Liver (tissue), 9 donors: ENCODE measurements around the gene OTUD1. TPM values are rescaled to one million over a fixed set of nuclear protein-coding genes. Genes with fewer than 3 reads are reported as not detected.

ENCODE experiments used
- DNase-seq: peaks from one replicate; pipeline ENCODE4 v3.0.0-alpha.2; 2017; ENCODE audit warnings: low spot score
- H3K27ac ChIP-seq, 2 donors: one replicate each; pipeline ENCODE4 v1.7.0; 2013; ENCODE audit warnings: inconsistent platforms in 2 of 2, low read length in 2 of 2, control low read depth in 1 of 2, low read depth in 1 of 2, mild to moderate bottlenecking in 1 of 2
- H3K27me3 ChIP-seq, 4 donors: one replicate each; pipeline versions ENCODE4 v1.6.1 to v1.7.0; 2013; ENCODE audit warnings: low read length in 3 of 4, inconsistent platforms in 1 of 4, mild to moderate bottlenecking in 1 of 4, moderate library complexity in 1 of 4; ENCODE audit not compliant: control insufficient read depth in 4 of 4, insufficient read depth in 4 of 4
- H3K36me3 ChIP-seq, 4 donors: one replicate each; pipeline versions ENCODE4 v1.6.1 to v1.7.0; 2013; ENCODE audit warnings: low read length in 3 of 4, mild to moderate bottlenecking in 3 of 4, low read depth in 1 of 4, moderate library complexity in 1 of 4; ENCODE audit not compliant: control insufficient read depth in 4 of 4, insufficient read depth in 3 of 4
- H3K4me1 ChIP-seq, 4 donors: one replicate each; pipeline versions ENCODE4 v1.6.1 to v1.7.0; 2013; ENCODE audit warnings: low read length in 3 of 4, mild to moderate bottlenecking in 3 of 4, moderate library complexity in 1 of 4; ENCODE audit not compliant: control insufficient read depth in 4 of 4, insufficient read depth in 4 of 4
- H3K4me3 ChIP-seq, 3 donors: one replicate each; pipeline versions ENCODE4 v1.6.1 to v1.7.0; 2013; ENCODE audit warnings: low read length in 3 of 3, control low read depth in 1 of 3, low read depth in 1 of 3, mild to moderate bottlenecking in 1 of 3
- H3K9ac ChIP-seq, 2 donors: one replicate each; pipeline ENCODE4 v1.7.0; 2013; ENCODE audit warnings: low read length in 2 of 2, mild to moderate bottlenecking in 2 of 2, moderate library complexity in 2 of 2, control low read depth in 1 of 2, low read depth in 1 of 2
- H3K9me3 ChIP-seq, 4 donors: one replicate each; pipeline versions ENCODE4 v1.6.1 to v1.7.0; 2013; ENCODE audit warnings: low read length in 3 of 4; ENCODE audit not compliant: control insufficient read depth in 4 of 4
- EGR1 ChIP-seq, 2 donors: IDR thresholded peaks; 2 replicates each; pipeline ENCODE4 v1.6.1; 2016 to 2018; ENCODE audit warnings: antibody characterized with exemption in 2 of 2, low read depth in 2 of 2
- FOXA1 ChIP-seq: IDR thresholded peaks from 2 replicates; pipeline ENCODE4 v1.6.1; 2016; ENCODE audit warnings: antibody characterized with exemption
- FOXA2 ChIP-seq: IDR thresholded peaks from 2 replicates; pipeline ENCODE4 v1.6.1; 2016; ENCODE audit warnings: antibody characterized with exemption
- HNF4A ChIP-seq, 2 donors: conservative IDR thresholded peaks; 2 replicates each; pipeline ENCODE4 v1.6.1; 2016; ENCODE audit warnings: antibody characterized with exemption in 2 of 2, mild to moderate bottlenecking in 2 of 2
- HNF4G ChIP-seq: IDR thresholded peaks from 2 replicates; pipeline ENCODE4 v1.6.1; 2016; ENCODE audit warnings: antibody characterized with exemption
- JUND ChIP-seq, 2 donors: IDR thresholded peaks; 2 replicates each; pipeline ENCODE4 v1.6.1; 2016; ENCODE audit warnings: antibody characterized with exemption in 2 of 2
- NR2F2 ChIP-seq: IDR thresholded peaks from 2 replicates; pipeline ENCODE4 v1.6.1; 2016; ENCODE audit warnings: antibody characterized with exemption
- RAD21 ChIP-seq, 2 donors: IDR thresholded peaks; 2 replicates each; pipeline ENCODE4 v1.6.1; 2016; ENCODE audit warnings: antibody characterized with exemption in 2 of 2, mild to moderate bottlenecking in 2 of 2
- SP1 ChIP-seq: IDR thresholded peaks from 2 replicates; pipeline ENCODE4 v1.6.1; 2018; ENCODE audit warnings: antibody characterized with exemption, mild to moderate bottlenecking
- TAF1 ChIP-seq: conservative IDR thresholded peaks from 2 replicates; pipeline ENCODE4 v1.6.1; 2016; ENCODE audit warnings: antibody characterized with exemption, mild to moderate bottlenecking
- YY1 ChIP-seq: IDR thresholded peaks from 2 replicates; pipeline ENCODE4 v1.6.1; 2016; ENCODE audit warnings: antibody characterized with exemption, mild to moderate bottlenecking
- WGBS: extraction: QIAGEN DNeasy Blood & Tissue Kit; methylation state at CpG from one replicate; pipeline ENCODE4 v1.1.7; 2013; 5-methylcytosine and 5-hydroxymethylcytosine counted together
- polyA plus RNA-seq, 2 donors: library from polyadenylated mRNA; stranded (reverse) in 1 of 2; unstranded in 1 of 2; fragments of 200-250 nt in 1 of 2; fragments of >200 nt in 1 of 2; fragmentation: Nextera tagmentation in 1 of 2; extraction: Ambion mirVana in 1 of 2; gene quantifications; one replicate each; pipeline versions ENCODE4 v1.2.1 to v1.2.3, GENCODE V29; 2013 to 2015
- total RNA-seq, 2 donors: library from RNA; depleted of rRNA; stranded (reverse); fragments of >200 nt; gene quantifications; one replicate each; pipeline ENCODE4 v1.2.3, GENCODE V29; 2014
- TF ChIP-seq, protein P1 (sequence below): IDR thresholded peaks from 2 replicates; pipeline ENCODE4 v1.6.1; 2016; ENCODE audit warnings: antibody characterized with exemption
- TF ChIP-seq, protein P2 (sequence below): IDR thresholded peaks from 2 replicates; pipeline ENCODE4 v1.6.1; 2016; ENCODE audit warnings: antibody characterized with exemption, mild to moderate bottlenecking
- TF ChIP-seq, protein P3 (sequence below): fragments of 150-350 bp; IDR thresholded peaks from 2 replicates; pipeline ENCODE4 v1.5.1; 2017; ENCODE audit warnings: improper control_type of control experiment, low read depth, low read length; ENCODE audit not compliant: missing input control
- TF ChIP-seq, protein P4 (sequence below): IDR thresholded peaks from 2 replicates; pipeline ENCODE4 v1.6.1; 2016; ENCODE audit warnings: antibody characterized with exemption
- TF ChIP-seq, protein P5 (sequence below): IDR thresholded peaks from 2 replicates; pipeline ENCODE4 v1.6.1; 2016; ENCODE audit warnings: antibody characterized with exemption
- donor health status: healthy.
- donor health status: healthy.
- donor health status: healthy.
- donor health status: healthy.
- donor health status: healthy.

OTUD1 gene
- total and polyA plus RNA-seq, 4 donors = 1.5 to 5.9 (median 2.9) TPM

DNA sequence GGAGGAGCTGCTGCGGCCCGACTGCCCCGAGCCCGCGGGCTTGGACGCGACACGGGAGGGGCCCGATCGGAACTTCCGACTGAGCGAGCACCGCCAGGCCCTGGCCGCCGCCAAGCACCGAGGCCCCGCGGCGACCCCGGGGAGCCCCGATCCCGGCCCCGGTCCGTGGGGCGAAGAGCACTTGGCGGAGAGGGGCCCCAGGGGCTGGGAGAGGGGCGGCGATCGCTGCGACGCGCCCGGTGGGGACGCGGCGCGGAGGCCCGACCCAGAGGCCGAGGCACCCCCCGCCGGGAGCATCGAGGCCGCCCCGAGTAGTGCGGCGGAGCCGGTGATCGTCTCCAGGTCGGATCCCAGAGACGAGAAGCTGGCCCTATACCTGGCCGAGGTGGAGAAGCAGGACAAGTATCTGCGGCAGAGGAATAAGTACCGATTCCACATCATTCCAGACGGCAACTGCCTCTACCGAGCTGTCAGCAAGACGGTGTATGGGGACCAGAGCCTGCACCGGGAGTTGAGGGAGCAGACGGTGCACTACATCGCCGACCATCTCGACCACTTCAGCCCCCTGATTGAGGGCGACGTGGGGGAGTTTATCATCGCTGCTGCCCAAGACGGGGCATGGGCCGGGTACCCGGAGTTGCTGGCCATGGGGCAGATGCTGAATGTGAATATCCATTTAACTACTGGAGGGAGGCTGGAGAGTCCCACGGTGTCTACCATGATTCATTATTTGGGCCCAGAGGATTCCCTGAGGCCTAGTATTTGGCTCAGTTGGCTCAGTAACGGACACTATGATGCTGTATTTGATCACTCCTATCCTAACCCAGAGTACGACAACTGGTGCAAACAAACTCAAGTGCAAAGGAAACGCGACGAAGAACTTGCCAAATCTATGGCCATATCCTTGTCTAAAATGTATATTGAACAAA, 1.4 kb downstream of the OTUD1 start:
- no peaks in the 10 kb centered on the region for H3K9me3 ChIP-seq
- WGBS = 3% methylated on average over 73 of the region's 73 CpGs
- peak overlapping the region; percentile 94 to 99 (median 96) for H3K4me3 ChIP-seq
- no peaks in the 10 kb centered on the region for H3K36me3 ChIP-seq
- peak; percentile 56 for DNase-seq
- no peaks in the 10 kb centered on the region for H3K27me3 ChIP-seq
- TF ChIP-seq, protein P1, sequence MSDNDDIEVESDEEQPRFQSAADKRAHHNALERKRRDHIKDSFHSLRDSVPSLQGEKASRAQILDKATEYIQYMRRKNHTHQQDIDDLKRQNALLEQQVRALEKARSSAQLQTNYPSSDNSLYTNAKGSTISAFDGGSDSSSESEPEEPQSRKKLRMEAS = no peak
- no peak for TF ChIP-seq NR2F2
- TF ChIP-seq, protein P2, sequence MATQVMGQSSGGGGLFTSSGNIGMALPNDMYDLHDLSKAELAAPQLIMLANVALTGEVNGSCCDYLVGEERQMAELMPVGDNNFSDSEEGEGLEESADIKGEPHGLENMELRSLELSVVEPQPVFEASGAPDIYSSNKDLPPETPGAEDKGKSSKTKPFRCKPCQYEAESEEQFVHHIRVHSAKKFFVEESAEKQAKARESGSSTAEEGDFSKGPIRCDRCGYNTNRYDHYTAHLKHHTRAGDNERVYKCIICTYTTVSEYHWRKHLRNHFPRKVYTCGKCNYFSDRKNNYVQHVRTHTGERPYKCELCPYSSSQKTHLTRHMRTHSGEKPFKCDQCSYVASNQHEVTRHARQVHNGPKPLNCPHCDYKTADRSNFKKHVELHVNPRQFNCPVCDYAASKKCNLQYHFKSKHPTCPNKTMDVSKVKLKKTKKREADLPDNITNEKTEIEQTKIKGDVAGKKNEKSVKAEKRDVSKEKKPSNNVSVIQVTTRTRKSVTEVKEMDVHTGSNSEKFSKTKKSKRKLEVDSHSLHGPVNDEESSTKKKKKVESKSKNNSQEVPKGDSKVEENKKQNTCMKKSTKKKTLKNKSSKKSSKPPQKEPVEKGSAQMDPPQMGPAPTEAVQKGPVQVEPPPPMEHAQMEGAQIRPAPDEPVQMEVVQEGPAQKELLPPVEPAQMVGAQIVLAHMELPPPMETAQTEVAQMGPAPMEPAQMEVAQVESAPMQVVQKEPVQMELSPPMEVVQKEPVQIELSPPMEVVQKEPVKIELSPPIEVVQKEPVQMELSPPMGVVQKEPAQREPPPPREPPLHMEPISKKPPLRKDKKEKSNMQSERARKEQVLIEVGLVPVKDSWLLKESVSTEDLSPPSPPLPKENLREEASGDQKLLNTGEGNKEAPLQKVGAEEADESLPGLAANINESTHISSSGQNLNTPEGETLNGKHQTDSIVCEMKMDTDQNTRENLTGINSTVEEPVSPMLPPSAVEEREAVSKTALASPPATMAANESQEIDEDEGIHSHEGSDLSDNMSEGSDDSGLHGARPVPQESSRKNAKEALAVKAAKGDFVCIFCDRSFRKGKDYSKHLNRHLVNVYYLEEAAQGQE = no peak
- TF ChIP-seq, protein P3, sequence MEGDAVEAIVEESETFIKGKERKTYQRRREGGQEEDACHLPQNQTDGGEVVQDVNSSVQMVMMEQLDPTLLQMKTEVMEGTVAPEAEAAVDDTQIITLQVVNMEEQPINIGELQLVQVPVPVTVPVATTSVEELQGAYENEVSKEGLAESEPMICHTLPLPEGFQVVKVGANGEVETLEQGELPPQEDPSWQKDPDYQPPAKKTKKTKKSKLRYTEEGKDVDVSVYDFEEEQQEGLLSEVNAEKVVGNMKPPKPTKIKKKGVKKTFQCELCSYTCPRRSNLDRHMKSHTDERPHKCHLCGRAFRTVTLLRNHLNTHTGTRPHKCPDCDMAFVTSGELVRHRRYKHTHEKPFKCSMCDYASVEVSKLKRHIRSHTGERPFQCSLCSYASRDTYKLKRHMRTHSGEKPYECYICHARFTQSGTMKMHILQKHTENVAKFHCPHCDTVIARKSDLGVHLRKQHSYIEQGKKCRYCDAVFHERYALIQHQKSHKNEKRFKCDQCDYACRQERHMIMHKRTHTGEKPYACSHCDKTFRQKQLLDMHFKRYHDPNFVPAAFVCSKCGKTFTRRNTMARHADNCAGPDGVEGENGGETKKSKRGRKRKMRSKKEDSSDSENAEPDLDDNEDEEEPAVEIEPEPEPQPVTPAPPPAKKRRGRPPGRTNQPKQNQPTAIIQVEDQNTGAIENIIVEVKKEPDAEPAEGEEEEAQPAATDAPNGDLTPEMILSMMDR = no peak
- TF ChIP-seq HNF4A (conservative IDR thresholded peaks at IDR 0.05) = no peak
- TF ChIP-seq RAD21 (IDR thresholded peaks at IDR 0.05) = no peak
- TF ChIP-seq, protein P4, sequence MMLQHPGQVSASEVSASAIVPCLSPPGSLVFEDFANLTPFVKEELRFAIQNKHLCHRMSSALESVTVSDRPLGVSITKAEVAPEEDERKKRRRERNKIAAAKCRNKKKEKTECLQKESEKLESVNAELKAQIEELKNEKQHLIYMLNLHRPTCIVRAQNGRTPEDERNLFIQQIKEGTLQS = no peak
- TF ChIP-seq, protein P5, sequence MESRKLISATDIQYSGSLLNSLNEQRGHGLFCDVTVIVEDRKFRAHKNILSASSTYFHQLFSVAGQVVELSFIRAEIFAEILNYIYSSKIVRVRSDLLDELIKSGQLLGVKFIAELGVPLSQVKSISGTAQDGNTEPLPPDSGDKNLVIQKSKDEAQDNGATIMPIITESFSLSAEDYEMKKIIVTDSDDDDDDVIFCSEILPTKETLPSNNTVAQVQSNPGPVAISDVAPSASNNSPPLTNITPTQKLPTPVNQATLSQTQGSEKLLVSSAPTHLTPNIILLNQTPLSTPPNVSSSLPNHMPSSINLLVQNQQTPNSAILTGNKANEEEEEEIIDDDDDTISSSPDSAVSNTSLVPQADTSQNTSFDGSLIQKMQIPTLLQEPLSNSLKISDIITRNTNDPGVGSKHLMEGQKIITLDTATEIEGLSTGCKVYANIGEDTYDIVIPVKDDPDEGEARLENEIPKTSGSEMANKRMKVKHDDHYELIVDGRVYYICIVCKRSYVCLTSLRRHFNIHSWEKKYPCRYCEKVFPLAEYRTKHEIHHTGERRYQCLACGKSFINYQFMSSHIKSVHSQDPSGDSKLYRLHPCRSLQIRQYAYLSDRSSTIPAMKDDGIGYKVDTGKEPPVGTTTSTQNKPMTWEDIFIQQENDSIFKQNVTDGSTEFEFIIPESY = no peak
- peak overlapping the region; percentile 68 to 81 for H3K9ac ChIP-seq
- peak overlapping the region; percentile 77 to 80 for H3K27ac ChIP-seq
- H3K4me1 ChIP-seq = peaks cover 10 to 31% (median 19%) of the 10 kb centered on the region in 4 donors

DNA sequence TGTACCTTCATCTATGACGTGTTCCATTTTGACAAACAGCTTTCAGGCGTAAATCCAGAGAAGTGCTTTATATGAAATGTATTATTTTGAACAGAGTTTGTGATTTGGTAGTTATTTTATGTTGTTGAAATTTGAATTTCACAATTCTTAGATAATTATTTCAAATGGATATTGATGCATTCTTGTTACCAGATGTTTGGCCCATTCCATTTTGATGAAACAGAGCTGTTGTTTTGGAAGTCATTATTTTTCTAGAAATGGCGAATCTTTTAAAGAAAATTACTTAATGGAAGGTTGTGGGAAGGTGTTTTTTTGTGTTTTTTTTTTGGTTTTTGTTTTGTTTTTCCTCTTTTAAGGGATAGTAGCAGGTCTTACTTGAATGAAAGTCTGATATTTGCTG, 2.4 kb downstream of the OTUD1 start:
- Histone ChIP-seq H3K4me3 (peak overlapping the region; percentile 50 to 99 (median 94)), H3K9ac (peak overlapping the region; percentile 74 to 81), H3K4me1 (peaks cover 10 to 31% (median 19%) of the 10 kb centered on the region in 4 donors), H3K36me3 (no peaks in the 10 kb centered on the region), H3K9me3 (no peaks in the 10 kb centered on the region), H3K27ac (peak overlapping the region in 1 of 2 donors; percentile 80), H3K27me3 (no peaks in the 10 kb centered on the region)
- 79% methylated on average over 3 of the region's 3 CpGs for WGBS
- DNase-seq = no peak
- no peak for TF ChIP-seq HNF4G
- TF ChIP-seq NR2F2 = no peak
- no peak for TF ChIP-seq JUND (IDR thresholded peaks at IDR 0.05)
- no peak for TF ChIP-seq RAD21 (IDR thresholded peaks at IDR 0.05)
- no peak for TF ChIP-seq FOXA1
- TF ChIP-seq EGR1 (IDR thresholded peaks at IDR 0.05; ENCODE audit: low read depth in 2 of 2) = no peak
- no peak for TF ChIP-seq SP1
- TF ChIP-seq YY1 = no peak
- TF ChIP-seq, protein P4 = no peak
- no peak for TF ChIP-seq HNF4A (conservative IDR thresholded peaks at IDR 0.05)
- TF ChIP-seq, protein P2 = no peak
- no peak for TF ChIP-seq TAF1
- no peak for TF ChIP-seq FOXA2
